Mucosa of stomach (tissue), 1 donor: ENCODE measurements around the gene C11orf98.
"Not testable (repeated sequence)": the region's sequence is repeated elsewhere in the genome, so short reads cannot be mapped to it uniquely, and the experiment has no call there.

Source experiments
- H3K27me3 ChIP-seq: one replicate; pipeline ENCODE4 v1.7.0; 2013; ENCODE audit warnings: mild to moderate bottlenecking, low read length; ENCODE audit not compliant: control insufficient read depth, insufficient read depth
- H3K36me3 ChIP-seq: one replicate; pipeline ENCODE4 v1.7.0; 2013; ENCODE audit warnings: low read length; ENCODE audit not compliant: control insufficient read depth, insufficient read depth
- H3K4me1 ChIP-seq: one replicate; pipeline ENCODE4 v1.7.0; 2013; ENCODE audit warnings: mild to moderate bottlenecking, low read length; ENCODE audit not compliant: control insufficient read depth, insufficient read depth
- H3K4me3 ChIP-seq: one replicate; pipeline ENCODE4 v1.7.0; 2013; ENCODE audit warnings: low read length
- H3K9ac ChIP-seq: one replicate; pipeline ENCODE4 v1.7.0; 2013; ENCODE audit warnings: mild to moderate bottlenecking, low read length, moderate library complexity
- H3K9me3 ChIP-seq: one replicate; pipeline ENCODE4 v1.7.0; 2013; ENCODE audit warnings: mild to moderate bottlenecking, low read length, moderate library complexity; ENCODE audit not compliant: control insufficient read depth
- donor health status: Pancreatic carcinoma.

The C11orf98 gene

GRCh38 chr11:62705413-62705812, 40.4 kb upstream of the C11orf98 start:
- H3K9me3 ChIP-seq: no peaks in the 10 kb centered on the region
- peaks cover 36% of the 10 kb centered on the region for H3K4me1 ChIP-seq
- no peaks in the 10 kb centered on the region for H3K27me3 ChIP-seq
- peak overlapping the region; percentile 43 for H3K4me3 ChIP-seq
- peaks cover under 1% of the 10 kb centered on the region for H3K36me3 ChIP-seq
- peak overlapping the region; percentile 55 for H3K9ac ChIP-seq

GRCh38 chr11:62703921-62704320, 38.9 kb upstream of the C11orf98 start:
- not testable (repeated sequence) for H3K9ac ChIP-seq, H3K9me3 ChIP-seq, H3K4me3 ChIP-seq, H3K27me3 ChIP-seq, H3K36me3 ChIP-seq
- peaks cover 29% of the 10 kb centered on the region for H3K4me1 ChIP-seq

- Histone ChIP-seq H3K36me3 (no peaks in the 10 kb centered on the region), H3K4me1 (peaks cover 20% of the 10 kb centered on the region), H3K4me3 (no peak overlapping the region), H3K27me3 (no peaks in the 10 kb centered on the region), H3K9ac (no peak overlapping the region), H3K9me3 (no peaks in the 10 kb centered on the region)
These were observed 37.2 kb upstream of the C11orf98 start for GRCh38 chr11:62702246-62702645.

- H3K9me3 ChIP-seq: no peaks in the 10 kb centered on the region
- H3K9ac ChIP-seq: no peak overlapping the region
- no peaks in the 10 kb centered on the region for H3K4me1 ChIP-seq
- no peaks in the 10 kb centered on the region for H3K27me3 ChIP-seq
- no peak overlapping the region for H3K4me3 ChIP-seq
- H3K36me3 ChIP-seq: no peaks in the 10 kb centered on the region
These were observed 29.6 kb upstream of the C11orf98 start for GRCh38 chr11:62694455-62695167.

GRCh38 chr11:62693624-62694023, 28.6 kb upstream of the C11orf98 start:
- not testable (repeated sequence) for H3K4me3 ChIP-seq, H3K4me1 ChIP-seq, H3K36me3 ChIP-seq, H3K9ac ChIP-seq, H3K9me3 ChIP-seq, H3K27me3 ChIP-seq

- no peaks in the 10 kb centered on the region for H3K36me3 ChIP-seq
- H3K9me3 ChIP-seq: no peaks in the 10 kb centered on the region
- no peak within 1 kb of the TSS for H3K4me3 ChIP-seq
- H3K27me3 ChIP-seq: peaks cover 15% of the 10 kb centered on the region
- peak within 1 kb of the TSS; percentile 37 for H3K9ac ChIP-seq
- H3K4me1 ChIP-seq: peaks cover 12% of the 10 kb centered on the region
These were observed 24.6 kb upstream of the C11orf98 start, which contains the start of gene LRRN4CL for GRCh38 chr11:62689421-62690183. TSS of gene LRRN4CL (minus strand) at chr11:62689530. CDS start at chr11:62688508, 1,022 bp downstream.

GRCh38 chr11:62688491-62688890, 23.5 kb upstream of the C11orf98 start:
- Histone ChIP-seq H3K36me3 (no peaks in the 10 kb centered on the region), H3K4me1 (peaks cover 12% of the 10 kb centered on the region), H3K9ac (peak overlapping the region; percentile 23), H3K27me3 (peaks cover 15% of the 10 kb centered on the region), H3K9me3 (no peaks in the 10 kb centered on the region), H3K4me3 (no peak overlapping the region)

- Histone ChIP-seq H3K9me3 (no peaks in the 10 kb centered on the region), H3K4me3 (no peak overlapping the region), H3K4me1 (peaks cover 12% of the 10 kb centered on the region), H3K9ac (peak overlapping the region; percentile 23), H3K36me3 (no peaks in the 10 kb centered on the region), H3K27me3 (peaks cover 15% of the 10 kb centered on the region)
These were observed 22.7 kb upstream of the C11orf98 start for GRCh38 chr11:62687508-62688396.

- Histone ChIP-seq H3K4me3 (no peak overlapping the region), H3K4me1 (peaks cover 7% of the 10 kb centered on the region), H3K36me3 (no peaks in the 10 kb centered on the region), H3K27me3 (peaks cover 3% of the 10 kb centered on the region), H3K9me3 (no peaks in the 10 kb centered on the region), H3K9ac (no peak overlapping the region)
These were observed 17.5 kb upstream of the C11orf98 start for GRCh38 chr11:62682518-62682917.

- Histone ChIP-seq H3K4me1 (peaks cover 7% of the 10 kb centered on the region), H3K27me3 (no peaks in the 10 kb centered on the region), H3K9ac (no peak overlapping the region), H3K9me3 (no peaks in the 10 kb centered on the region), H3K36me3 (no peaks in the 10 kb centered on the region), H3K4me3 (no peak overlapping the region)
These were observed 15.8 kb upstream of the C11orf98 start for GRCh38 chr11:62680825-62681240.

GRCh38 chr11:62678770-62679696, 14.0 kb upstream of the C11orf98 start, which contains the start of gene UBXN1:
TSS of gene UBXN1 (minus strand) at chr11:62679073. CDS start at chr11:62678923, 150 bp downstream.
- no peaks in the 10 kb centered on the region for H3K36me3 ChIP-seq
- H3K9ac ChIP-seq: peak within 1 kb of the TSS; percentile 90
- no peaks in the 10 kb centered on the region for H3K9me3 ChIP-seq
- peak within 1 kb of the TSS; percentile 84 for H3K4me3 ChIP-seq
- H3K4me1 ChIP-seq: peaks cover 7% of the 10 kb centered on the region
- no peaks in the 10 kb centered on the region for H3K27me3 ChIP-seq
